Spleen (tissue), 11 donors: Measurements from ENCODE around the gene ARHGEF12. TPM values are rescaled to one million over a fixed set of nuclear protein-coding genes. Genes with fewer than 3 reads are reported as not detected.

Experiments
- DNase-seq: peaks from one replicate; pipeline ENCODE4 v3.0.0-alpha.2; 2020
- H3K27ac ChIP-seq, 8 donors: fragments of 200-600 bp; sonication (generic) in 7 of 8; 1 replicate in 4 of 8; 2 replicates in 4 of 8; pipeline versions ENCODE4 v1.5.0 to v1.8.0; 2016 to 2021; ENCODE audit warnings: inconsistent platforms in 4 of 8, mild to moderate bottlenecking in 4 of 8, moderate library complexity in 1 of 8
- H3K27me3 ChIP-seq, 7 donors: fragments of 200-600 bp; sonication (generic) in 6 of 7; replicated peaks in 1 of 7; 1 replicate in 4 of 7; 2 replicates in 3 of 7; pipeline versions ENCODE4 v1.5.0 to v1.8.0; 2016 to 2021; ENCODE audit warnings: inconsistent platforms in 3 of 7, mild to moderate bottlenecking in 1 of 7
- H3K36me3 ChIP-seq, 6 donors: fragments of 200-600 bp; sonication (generic) in 5 of 6; 1 replicate in 4 of 6; 2 replicates in 2 of 6; pipeline versions ENCODE4 v1.5.0 to v1.8.0; 2016 to 2021; ENCODE audit warnings: inconsistent platforms in 2 of 6
- H3K4me1 ChIP-seq, 6 donors: fragments of 200-600 bp; sonication (generic) in 5 of 6; 1 replicate in 3 of 6; 2 replicates in 3 of 6; pipeline versions ENCODE4 v1.5.0 to v1.8.0; 2016 to 2021; ENCODE audit warnings: inconsistent platforms in 3 of 6
- H3K4me3 ChIP-seq, 8 donors: fragments of 200-600 bp; sonication (generic) in 7 of 8; 1 replicate in 4 of 8; 2 replicates in 4 of 8; pipeline versions ENCODE4 v1.5.0 to v1.8.0; 2016 to 2021; ENCODE audit warnings: inconsistent platforms in 4 of 8, mild to moderate bottlenecking in 4 of 8, moderate library complexity in 2 of 8
- H3K9me3 ChIP-seq, 8 donors: fragments of 200-600 bp; sonication (generic) in 7 of 8; 1 replicate in 4 of 8; 2 replicates in 4 of 8; pipeline versions ENCODE4 v1.5.0 to v1.8.0; 2016 to 2021; ENCODE audit warnings: inconsistent platforms in 4 of 8
- CTCF ChIP-seq, 11 experiments: fragments of 200-600 bp in 7 of 11; fragments of 450-650 bp in 4 of 11; sonication (generic) in 4 of 11; IDR thresholded peaks in 8 of 11; conservative IDR thresholded peaks in 3 of 11; 1 replicate in 7 of 11; 2 replicates in 4 of 11; pipeline versions ENCODE4 v1.4.0 to v1.8.0; 2016 to 2021; ENCODE audit warnings: antibody characterized with exemption in 11 of 11, inconsistent platforms in 4 of 11, mild to moderate bottlenecking in 1 of 11
- POLR2A ChIP-seq, 3 donors: fragments of 450-650 bp; IDR thresholded peaks; one replicate each; pipeline ENCODE4 v1.5.1; 2017; ENCODE audit warnings: antibody characterized with exemption in 3 of 3, mild to moderate bottlenecking in 1 of 3
- POLR2AphosphoS5 ChIP-seq, 3 donors: sonication (generic); formaldehyde crosslinking; IDR thresholded peaks; one replicate each; pipeline ENCODE4 v1.5.1; 2017; ENCODE audit warnings: antibody characterized with exemption in 3 of 3
- WGBS, 5 donors: extraction: QIAGEN DNeasy Blood & Tissue Kit in 3 of 5; methylation state at CpG; one replicate each; pipeline versions ENCODE4 v1.1.5 to v1.1.7; 2013 to 2018; 5-methylcytosine and 5-hydroxymethylcytosine counted together
- intact Hi-C: fragments of 100-400 bp; cut with DNase I; formaldehyde crosslinking; loops from one replicate; pipeline ENCODE4 v1.15.0; 2023; ENCODE audit warnings: low total_unique reads
- polyA plus RNA-seq, 3 donors: library from polyadenylated mRNA; stranded (reverse); fragments of 200-250 nt; gene quantifications; one replicate each; pipeline ENCODE4 v1.2.1, GENCODE V29; 2013
- total RNA-seq, 7 donors: library from RNA; depleted of rRNA in 3 of 7; stranded (reverse); fragments of >200 nt in 3 of 7; fragmentation: NEBNext Ultra II Directional in 4 of 7; extraction: Animal tissue kit (Norgen Biotek cat#: 25700) in 4 of 7; gene quantifications; one replicate each; pipeline versions ENCODE4 v1.1.0 to v1.2.1, GENCODE V29; 2016 to 2021
- donor health status: healthy with polysubstance abuse.
- donor health status: DM: no; HTN: no; CAD: no; lungs with moderate emphysema.
- donor health status: DM: no; HTN: no; CAD: no.
- donor health status: Bipolar disorder and iron deficiency.
- donor health status: healthy.
- donor health status: DM: no; HTN: no; CAD: no.
- donor health status: DM: yes; HTN: yes; CAD: no.

ARHGEF12 gene
- total and polyA plus RNA-seq, 10 donors = 5.6 to 122 (median 88.6) TPM

- 78 to 97% (median 84%) methylated on average over 7 of the region's 7 CpGs for WGBS, 5 donors
- TF ChIP-seq CTCF (IDR thresholded peaks at IDR 0.05 in 8 of 11, conservative IDR thresholded peaks at IDR 0.05 in 3 of 11) (no peak), POLR2AphosphoS5 (IDR thresholded peaks at IDR 0.05) (no peak), POLR2A (IDR thresholded peaks at IDR 0.05) (no peak)
- Histone ChIP-seq H3K27ac (no peak overlapping the region), H3K4me3 (no peak overlapping the region), H3K9me3 (no peaks in the 10 kb centered on the region), H3K27me3 (peaks cover 0 to 41% (median 0%) of the 10 kb centered on the region in 7 donors), H3K36me3 (no peaks in the 10 kb centered on the region), H3K4me1 (no peaks in the 10 kb centered on the region)
- DNase-seq = no peak
- intact Hi-C loops = no loop called here
These were observed 28.1 kb upstream of the ARHGEF12 start for GRCh38 chr11:120308081-120308480.

- no peak for DNase-seq
- Histone ChIP-seq H3K36me3 (no peaks in the 10 kb centered on the region), H3K4me3 (no peak overlapping the region), H3K27me3 (peaks cover 0 to 32% (median 0%) of the 10 kb centered on the region in 7 donors), H3K27ac (no peak overlapping the region), H3K4me1 (no peaks in the 10 kb centered on the region), H3K9me3 (no peaks in the 10 kb centered on the region)
- TF ChIP-seq POLR2AphosphoS5 (IDR thresholded peaks at IDR 0.05) = no peak
- no peak for TF ChIP-seq POLR2A (IDR thresholded peaks at IDR 0.05)
- no peak for TF ChIP-seq CTCF (IDR thresholded peaks at IDR 0.05 in 8 of 11, conservative IDR thresholded peaks at IDR 0.05 in 3 of 11)
- WGBS, 5 donors = 80 to 90% (median 81%) methylated on average over 3 of the region's 3 CpGs
- intact Hi-C loops = no loop called here
These were observed 25.3 kb upstream of the ARHGEF12 start for GRCh38 chr11:120310870-120311269.

DNA sequence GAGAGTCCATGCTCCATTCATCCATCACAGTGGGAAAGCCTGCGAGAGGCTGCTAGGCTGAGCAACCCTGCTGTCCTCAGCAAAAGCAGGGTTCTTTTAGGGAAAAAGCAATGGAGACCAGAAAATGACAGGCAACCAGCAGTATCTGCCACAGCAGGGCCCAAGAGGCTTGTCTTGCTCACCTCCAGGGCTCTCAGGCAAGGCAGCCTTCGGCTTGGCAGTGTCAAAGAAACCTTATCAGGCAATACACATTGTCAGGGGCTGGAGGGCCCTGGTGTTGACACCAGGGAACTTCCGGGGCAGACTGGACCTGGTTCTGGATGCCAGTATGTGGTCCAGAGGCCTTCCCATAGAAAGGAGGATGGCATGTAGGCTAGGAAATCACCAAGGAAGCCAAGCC lies 21.4 kb upstream of the ARHGEF12 start:
- Histone ChIP-seq H3K9me3 (no peaks in the 10 kb centered on the region), H3K27ac (no peak overlapping the region), H3K27me3 (peaks cover 0 to 45% (median 0%) of the 10 kb centered on the region in 7 donors), H3K4me1 (no peaks in the 10 kb centered on the region), H3K4me3 (no peak overlapping the region), H3K36me3 (no peaks in the 10 kb centered on the region)
- TF ChIP-seq POLR2AphosphoS5 (IDR thresholded peaks at IDR 0.05) (no peak), CTCF (IDR thresholded peaks at IDR 0.05 in 8 of 11, conservative IDR thresholded peaks at IDR 0.05 in 3 of 11) (no peak), POLR2A (IDR thresholded peaks at IDR 0.05) (no peak)
- DNase-seq = no peak
- intact Hi-C loops = no loop called here
- WGBS, 5 donors = 71 to 92% (median 83%) methylated on average over 3 of the region's 3 CpGs

DNA sequence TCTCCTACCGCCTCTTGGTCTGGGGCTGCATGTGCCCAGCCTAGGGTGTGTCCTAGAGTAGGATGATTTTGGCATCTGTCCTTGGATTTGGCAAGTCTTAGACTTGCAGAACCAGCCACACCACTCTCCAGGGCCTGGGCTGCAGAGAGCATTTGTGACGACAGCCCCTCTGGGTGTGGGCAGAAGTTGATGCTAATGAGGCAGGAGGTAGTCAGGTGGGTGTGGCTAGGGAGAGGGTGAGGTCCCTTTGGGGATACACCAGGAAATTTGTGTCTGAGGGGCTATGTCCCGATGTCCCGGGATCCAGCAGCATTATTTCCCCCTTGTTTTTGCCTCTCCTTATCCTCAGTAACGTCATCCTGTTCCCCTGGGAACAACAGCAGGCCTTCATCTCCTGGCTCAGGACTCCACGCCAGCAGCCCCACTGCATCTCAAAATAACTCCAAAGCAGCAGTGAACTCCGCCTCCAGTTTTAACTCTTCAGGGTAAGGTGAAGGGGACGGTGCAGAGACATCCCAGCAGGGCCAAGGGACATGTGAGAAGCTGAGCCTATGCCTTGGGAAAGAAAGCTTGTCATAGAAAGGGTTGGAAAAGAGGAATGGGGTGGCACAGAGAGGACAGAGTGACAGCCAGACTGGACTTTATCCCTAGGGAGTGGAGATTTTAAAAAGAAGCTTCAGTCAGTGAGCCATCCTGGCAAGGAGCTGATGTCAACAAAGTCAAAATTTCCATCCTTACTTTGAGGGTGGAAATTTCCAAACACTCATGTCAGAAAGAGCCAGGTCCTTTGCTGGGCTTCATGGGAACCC lies 19.1 kb upstream of the ARHGEF12 start:
- no peaks in the 10 kb centered on the region for H3K9me3 ChIP-seq
- peak overlapping the region in 1 of 8 donors; percentile 26 for H3K27ac ChIP-seq
- DNase-seq = no peak
- TF ChIP-seq POLR2A (IDR thresholded peaks at IDR 0.05) (no peak), POLR2AphosphoS5 (IDR thresholded peaks at IDR 0.05) (no peak), CTCF (IDR thresholded peaks at IDR 0.05 in 8 of 11, conservative IDR thresholded peaks at IDR 0.05 in 3 of 11) (no peak)
- H3K4me1 ChIP-seq = no peaks in the 10 kb centered on the region
- no peaks in the 10 kb centered on the region for H3K36me3 ChIP-seq
- H3K4me3 ChIP-seq = no peak overlapping the region
- peaks cover 0 to 45% (median 0%) of the 10 kb centered on the region in 7 donors for H3K27me3 ChIP-seq
- intact Hi-C loops = no loop called here
- 40 to 61% (median 49%) methylated on average over 8 of the region's 8 CpGs for WGBS, 5 donors
